GM23248 (cell line): Measurements from ENCODE around the gene NAPA.

ENCODE experiments used
- EZH2 ChIP-seq: fragments of 200-600 bp; sonication (generic); IDR thresholded peaks from 2 replicates; pipeline ENCODE4 v1.6.1; 2018; ENCODE audit warnings: antibody characterized with exemption, mild to moderate bottlenecking; ENCODE audit not compliant: insufficient read depth, poor library complexity, severe bottlenecking
- EZH2phosphoT487 ChIP-seq: fragments of 200-600 bp; sonication (generic); IDR thresholded peaks from 2 replicates; pipeline ENCODE4 v1.6.1; 2018; ENCODE audit warnings: antibody characterized with exemption, moderate library complexity, mild to moderate bottlenecking, low read depth; ENCODE audit not compliant: insufficient read depth

DNA sequence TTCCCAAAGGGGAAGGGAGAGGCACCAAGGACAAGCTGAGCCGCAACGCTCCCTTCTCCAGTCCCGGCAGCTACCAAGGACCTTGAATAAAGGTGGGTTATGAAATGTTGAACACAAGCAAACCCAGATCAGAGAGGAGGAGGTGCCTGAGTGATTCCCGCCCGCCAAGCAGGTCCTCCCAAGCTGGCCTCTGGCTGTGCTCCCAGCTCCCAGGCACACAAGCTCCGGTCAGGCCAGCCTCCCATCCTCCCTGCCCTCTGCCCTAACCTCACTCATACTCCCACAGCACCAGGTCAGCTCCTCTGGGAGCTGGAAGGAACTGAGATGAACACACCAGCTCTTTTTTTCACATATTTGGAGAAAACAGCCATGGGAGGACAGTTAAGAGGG lies 3.7 kb downstream of the NAPA start:
- TF ChIP-seq EZH2 (no peak), EZH2phosphoT487 (no peak)
